ENCODE measurements around the gene CHD5. TPM values are rescaled to one million over a fixed set of nuclear protein-coding genes. Genes with fewer than 3 reads are reported as not detected.

The CHD5 gene
- total and polyA plus RNA-seq, 2 of the 13 experiments (the other 11 are each of a cell fraction or from before 2014, with no cell fraction given), result 0.02 to 0.21 TPM

GRCh38 chr1:6162773-6163172 is 17.3 kb downstream of the CHD5 start:
- H3K4me3 ChIP-seq (replicated peaks in 1 of 3; ENCODE audit: insufficient read depth in 1 of 3, low read depth in 2 of 3, low read length in 3 of 3), result no peak overlapping the region
- no peaks in the 10 kb centered on the region for H3K79me2 ChIP-seq (ENCODE audit: insufficient read depth, low read length)
- ChIA-PET POLR2A (no interaction called here), CTCF (ENCODE audit: low intra/inter-chr PET ratio, low total read pairs) (no interaction called here)
- TF ChIP-seq, protein P1, sequence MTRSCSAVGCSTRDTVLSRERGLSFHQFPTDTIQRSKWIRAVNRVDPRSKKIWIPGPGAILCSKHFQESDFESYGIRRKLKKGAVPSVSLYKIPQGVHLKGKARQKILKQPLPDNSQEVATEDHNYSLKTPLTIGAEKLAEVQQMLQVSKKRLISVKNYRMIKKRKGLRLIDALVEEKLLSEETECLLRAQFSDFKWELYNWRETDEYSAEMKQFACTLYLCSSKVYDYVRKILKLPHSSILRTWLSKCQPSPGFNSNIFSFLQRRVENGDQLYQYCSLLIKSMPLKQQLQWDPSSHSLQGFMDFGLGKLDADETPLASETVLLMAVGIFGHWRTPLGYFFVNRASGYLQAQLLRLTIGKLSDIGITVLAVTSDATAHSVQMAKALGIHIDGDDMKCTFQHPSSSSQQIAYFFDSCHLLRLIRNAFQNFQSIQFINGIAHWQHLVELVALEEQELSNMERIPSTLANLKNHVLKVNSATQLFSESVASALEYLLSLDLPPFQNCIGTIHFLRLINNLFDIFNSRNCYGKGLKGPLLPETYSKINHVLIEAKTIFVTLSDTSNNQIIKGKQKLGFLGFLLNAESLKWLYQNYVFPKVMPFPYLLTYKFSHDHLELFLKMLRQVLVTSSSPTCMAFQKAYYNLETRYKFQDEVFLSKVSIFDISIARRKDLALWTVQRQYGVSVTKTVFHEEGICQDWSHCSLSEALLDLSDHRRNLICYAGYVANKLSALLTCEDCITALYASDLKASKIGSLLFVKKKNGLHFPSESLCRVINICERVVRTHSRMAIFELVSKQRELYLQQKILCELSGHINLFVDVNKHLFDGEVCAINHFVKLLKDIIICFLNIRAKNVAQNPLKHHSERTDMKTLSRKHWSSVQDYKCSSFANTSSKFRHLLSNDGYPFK (CRISPR knock-in tag; IDR thresholded peaks at IDR 0.05; ENCODE audit: borderline replicate concordance), result no peak
- TF ChIP-seq REST (IDR thresholded peaks at IDR 0.05; ENCODE audit: borderline replicate concordance in 1 of 2, low read depth in 1 of 2, low read length in 2 of 2), result 0 out of 4 replicates have a peak, but pooled peaks of 1 of the 2 experiments have one; percentile 5
- FAIRE-seq (no peak), ATAC-seq (peak; percentile 58), DNase-seq (ENCODE audit: low spot score) (no peak)
- H3K36me3 ChIP-seq (replicated peaks in 1 of 2; ENCODE audit: control insufficient read depth in 1 of 2, insufficient read depth in 2 of 2, low read length in 2 of 2), result no peaks in the 10 kb centered on the region
- H2AFZ ChIP-seq (ENCODE audit: low read length), result no peak overlapping the region
- BruUV-seq (replicated peaks), result no TSS peak
- H3K9me3 ChIP-seq (ENCODE audit: low read length), result no peaks in the 10 kb centered on the region
- no peak overlapping the region for H3K27ac ChIP-seq (ENCODE audit: extremely low read length, insufficient read depth, low read length)
- H3K27me3 ChIP-seq (ENCODE audit: control insufficient read depth in 1 of 2, insufficient read depth in 2 of 2, low read length in 2 of 2), result peaks cover 22 to 76% of the 10 kb centered on the region in 2 experiments
- no CpG with 5 or more reads among the region's 13 CpGs for WGBS (ENCODE audit: low lambda C conversion rate)
- H3K4me1 ChIP-seq (ENCODE audit: insufficient read depth, low read length), result peaks cover 8% of the 10 kb centered on the region
- peaks cover 13% of the 10 kb centered on the region for H4K20me1 ChIP-seq (ENCODE audit: insufficient read depth, low read length)
- intact Hi-C loops (cut with micrococcal nuclease; ENCODE audit: unreplicated experiment), result no loop called here
- no peak overlapping the region for H3K9ac ChIP-seq (ENCODE audit: insufficient read depth, low read depth, low read length)
- no peak overlapping the region for H3K4me2 ChIP-seq (ENCODE audit: low read depth, low read length)
- in situ Hi-C loops (cut with HindIII; ENCODE audit: extremely low pct_ligation_motif_present, low pct_unique_long_range_greater_than_20kb), result no loop called here

Measured in HepG2 (cell line).